GM21737 (cell line): ENCODE data around the gene UMODL1.
"Not testable (repeated sequence)": the region's sequence is repeated elsewhere in the genome, so short reads cannot be mapped to it uniquely, and the experiment has no call there.

Experiments used
- ATAC-seq: cut with Tn5 transposase; IDR thresholded peaks from one replicate; pipeline ENCODE4 v1.9.1; 2021; ENCODE audit warnings: mild to moderate bottlenecking, moderate library complexity; ENCODE audit not compliant: unreplicated experiment

UMODL1 gene

GRCh38 chr21:42110691-42111469 lies 39.8 kb downstream of the UMODL1 start:
- ATAC-seq, result no peak

- no peak for ATAC-seq
These were observed 40.3 kb downstream of the UMODL1 start for GRCh38 chr21:42111470-42111743.

GRCh38 chr21:42111811-42112210 lies 40.7 kb downstream of the UMODL1 start:
- no peak for ATAC-seq

GRCh38 chr21:42112238-42112637 lies 41.1 kb downstream of the UMODL1 start:
- no peak for ATAC-seq

- ATAC-seq, result no peak
These were observed 41.7 kb downstream of the UMODL1 start for GRCh38 chr21:42112857-42113256.

GRCh38 chr21:42113926-42114409 lies 42.9 kb downstream of the UMODL1 start:
- ATAC-seq, result no peak

- ATAC-seq, result no peak
These were observed 43.5 kb downstream of the UMODL1 start for GRCh38 chr21:42114646-42115045.

- no peak for ATAC-seq
These were observed 44.1 kb downstream of the UMODL1 start for GRCh38 chr21:42115136-42115683.

GRCh38 chr21:42116551-42116950 lies 45.4 kb downstream of the UMODL1 start:
- not testable (repeated sequence) for ATAC-seq

GRCh38 chr21:42117229-42117966 lies 46.3 kb downstream of the UMODL1 start:
- no peak for ATAC-seq

- ATAC-seq, result no peak
These were observed 47.1 kb downstream of the UMODL1 start for GRCh38 chr21:42117967-42118780.

- ATAC-seq, result no peak
These were observed 47.8 kb downstream of the UMODL1 start for GRCh38 chr21:42118901-42119300.

- no peak for ATAC-seq
These were observed 49.2 kb downstream of the UMODL1 start for GRCh38 chr21:42120101-42120902.

- no peak for ATAC-seq
These were observed 49.9 kb downstream of the UMODL1 start for GRCh38 chr21:42120903-42121535.

GRCh38 chr21:42121794-42122193 lies 50.7 kb downstream of the UMODL1 start:
- ATAC-seq, result no peak

GRCh38 chr21:42122398-42122797 lies 51.3 kb downstream of the UMODL1 start:
- ATAC-seq, result no peak

GRCh38 chr21:42122808-42123207 lies 51.7 kb downstream of the UMODL1 start:
- ATAC-seq, result no peak

- no peak for ATAC-seq
These were observed 52.2 kb downstream of the UMODL1 start for GRCh38 chr21:42123219-42123908.

GRCh38 chr21:42124081-42124480 lies 53.0 kb downstream of the UMODL1 start:
- ATAC-seq, result no peak
